Stimulated activated naive CD8-positive, alpha-beta T cell treated with anti-CD3 and anti-CD28 coated beads, Interleukin-15, amount 100 ng/mL, for 72 hours (primary cell): Measurements from ENCODE around the gene HDAC7.

ENCODE experiments used
- ATAC-seq: fragments of 150-1000 bp; cut with Tn5 transposase; 2 replicates; pipeline ENCODE4 v1.10.0; 2021; ENCODE audit warnings: mild to moderate bottlenecking, moderate library complexity
- DNase-seq, 2 donors: peaks; one replicate each; pipeline ENCODE4 v3.0.0; 2021 to 2022
- H3K27ac Mint-ChIP-seq, 2 donors: one replicate each; pipeline ENCODE4 v1.8.0; 2022; ENCODE audit warnings: mild to moderate bottlenecking in 2 of 2, mixed read lengths in 2 of 2, moderate library complexity in 2 of 2
- H3K27me3 Mint-ChIP-seq: one replicate; pipeline ENCODE4 v1.8.0; 2022; ENCODE audit warnings: mixed read lengths
- H3K4me1 Mint-ChIP-seq: one replicate; pipeline ENCODE4 v1.8.0; 2022; ENCODE audit warnings: mild to moderate bottlenecking, mixed read lengths
- H3K4me3 Mint-ChIP-seq, 2 donors: one replicate each; pipeline ENCODE4 v1.8.0; 2022; ENCODE audit warnings: mild to moderate bottlenecking in 2 of 2, mixed read lengths in 2 of 2, moderate library complexity in 1 of 2
- H3K9me3 Mint-ChIP-seq, 2 donors: one replicate each; pipeline ENCODE4 v1.8.0; 2022; ENCODE audit warnings: mixed read lengths in 2 of 2

The HDAC7 gene

GRCh38 chr12:47819896-47820630, at the start of gene HDAC7:
HDAC7 (minus strand) TSS chr12:47819903; CDS start chr12:47819785, 118 bp downstream.
- Mint-ChIP-seq H3K27me3 (no peaks in the 10 kb centered on the region), H3K9me3 (peaks cover under 1 to 2% of the 10 kb centered on the region in 2 donors), H3K27ac (peak within 1 kb of the TSS; percentile 98), H3K4me1 (peaks cover 74% of the 10 kb centered on the region), H3K4me3 (peak within 1 kb of the TSS; percentile 90 to 95)
- ATAC-seq = peak; percentile 66
- DNase-seq = peak; percentile 52 to 69

- ATAC-seq (peak; percentile 26), DNase-seq (no peak)
- Mint-ChIP-seq H3K27me3 (no peaks in the 10 kb centered on the region), H3K4me1 (peaks cover 91% of the 10 kb centered on the region), H3K9me3 (no peaks in the 10 kb centered on the region), H3K27ac (peak overlapping the region; percentile 75 to 92), H3K4me3 (peak overlapping the region; percentile 23 to 45)
Measured at GRCh38 chr12:47868552-47869031, 48.9 kb upstream of the HDAC7 start.

GRCh38 chr12:47868041-47868440, 48.3 kb upstream of the HDAC7 start:
- Mint-ChIP-seq H3K4me3 (peak overlapping the region; percentile 34 to 46), H3K27ac (peak overlapping the region; percentile 57 to 92), H3K4me1 (peaks cover 95% of the 10 kb centered on the region), H3K9me3 (no peaks in the 10 kb centered on the region), H3K27me3 (no peaks in the 10 kb centered on the region)
- no peak for ATAC-seq
- no peak for DNase-seq

GRCh38 chr12:47867495-47867941, 47.8 kb upstream of the HDAC7 start:
- H3K27ac Mint-ChIP-seq = peak overlapping the region; percentile 57 to 81
- H3K27me3 Mint-ChIP-seq = no peaks in the 10 kb centered on the region
- ATAC-seq = peak; percentile 73
- H3K4me3 Mint-ChIP-seq = peak overlapping the region; percentile 34 to 46
- DNase-seq = peak in 1 of 2 donors; percentile 38
- H3K9me3 Mint-ChIP-seq = no peaks in the 10 kb centered on the region
- H3K4me1 Mint-ChIP-seq = peaks cover 95% of the 10 kb centered on the region

- H3K27me3 Mint-ChIP-seq = no peaks in the 10 kb centered on the region
- no peak overlapping the region for H3K4me3 Mint-ChIP-seq
- H3K27ac Mint-ChIP-seq = peak overlapping the region; percentile 29 to 93
- DNase-seq = no peak
- no peak for ATAC-seq
- H3K4me1 Mint-ChIP-seq = peaks cover 95% of the 10 kb centered on the region
- H3K9me3 Mint-ChIP-seq = no peaks in the 10 kb centered on the region
Measured at GRCh38 chr12:47864646-47865235, 45.0 kb upstream of the HDAC7 start.

- Mint-ChIP-seq H3K27ac (peak overlapping the region in 1 of 2 donors; percentile 56), H3K4me1 (peaks cover 95% of the 10 kb centered on the region), H3K4me3 (no peak overlapping the region)
Measured at GRCh38 chr12:47863985-47864384, 44.3 kb upstream of the HDAC7 start.

GRCh38 chr12:47863467-47863866, 43.8 kb upstream of the HDAC7 start:
- Mint-ChIP-seq H3K27ac (peak overlapping the region in 1 of 2 donors; percentile 52), H3K9me3 (no peaks in the 10 kb centered on the region), H3K4me1 (peaks cover 95% of the 10 kb centered on the region), H3K4me3 (no peak overlapping the region), H3K27me3 (no peaks in the 10 kb centered on the region)
- DNase-seq = no peak
- ATAC-seq = no peak

More at GRCh38 chr12:47863985-47864384, 44.3 kb upstream of the HDAC7 start:
- no peak for ATAC-seq
- H3K9me3 Mint-ChIP-seq = no peaks in the 10 kb centered on the region
- H3K27me3 Mint-ChIP-seq = no peaks in the 10 kb centered on the region
- DNase-seq = no peak

GRCh38 chr12:47862881-47863280, 43.2 kb upstream of the HDAC7 start:
- ATAC-seq = no peak
- no peaks in the 10 kb centered on the region for H3K27me3 Mint-ChIP-seq
- H3K4me1 Mint-ChIP-seq = peaks cover 95% of the 10 kb centered on the region
- peak overlapping the region; percentile 38 to 52 for H3K27ac Mint-ChIP-seq
- H3K9me3 Mint-ChIP-seq = no peaks in the 10 kb centered on the region
- DNase-seq = no peak
- no peak overlapping the region for H3K4me3 Mint-ChIP-seq

- H3K27me3 Mint-ChIP-seq = no peaks in the 10 kb centered on the region
- peaks cover 94% of the 10 kb centered on the region for H3K4me1 Mint-ChIP-seq
- no peaks in the 10 kb centered on the region for H3K9me3 Mint-ChIP-seq
- H3K27ac Mint-ChIP-seq = no peak overlapping the region
- H3K4me3 Mint-ChIP-seq = no peak overlapping the region
- DNase-seq = no peak
- no peak for ATAC-seq
Measured at GRCh38 chr12:47862167-47862750, 42.6 kb upstream of the HDAC7 start.

GRCh38 chr12:47860873-47861272, 41.2 kb upstream of the HDAC7 start:
- peak overlapping the region; percentile 72 to 74 for H3K4me3 Mint-ChIP-seq
- DNase-seq (no peak), ATAC-seq (peak; percentile 12)
- H3K4me1 Mint-ChIP-seq = peaks cover 82% of the 10 kb centered on the region
- H3K27ac Mint-ChIP-seq = peak overlapping the region; percentile 99
- no peaks in the 10 kb centered on the region for H3K27me3 Mint-ChIP-seq
- H3K9me3 Mint-ChIP-seq = no peaks in the 10 kb centered on the region

- Mint-ChIP-seq H3K4me3 (peak overlapping the region; percentile 72 to 74), H3K9me3 (no peaks in the 10 kb centered on the region), H3K27ac (peak overlapping the region; percentile 99), H3K27me3 (no peaks in the 10 kb centered on the region), H3K4me1 (peaks cover 80% of the 10 kb centered on the region)
- peak; percentile 41 to 61 for DNase-seq
- peak; percentile 94 for ATAC-seq
Measured at GRCh38 chr12:47860279-47860841, 40.7 kb upstream of the HDAC7 start.

- H3K4me3 Mint-ChIP-seq = peak overlapping the region in 1 of 2 donors; percentile 27
- H3K4me1 Mint-ChIP-seq = peaks cover 63% of the 10 kb centered on the region
- H3K27ac Mint-ChIP-seq = peak overlapping the region; percentile 74 to 93
- no peak for DNase-seq
- H3K27me3 Mint-ChIP-seq = no peaks in the 10 kb centered on the region
- no peak for ATAC-seq
- H3K9me3 Mint-ChIP-seq = no peaks in the 10 kb centered on the region
Measured at GRCh38 chr12:47858511-47859266, 39.0 kb upstream of the HDAC7 start.

GRCh38 chr12:47856721-47857575, 37.2 kb upstream of the HDAC7 start:
- peaks cover 53% of the 10 kb centered on the region for H3K4me1 Mint-ChIP-seq
- peak overlapping the region in 1 of 2 donors; percentile 86 for H3K27ac Mint-ChIP-seq
- no peaks in the 10 kb centered on the region for H3K9me3 Mint-ChIP-seq
- no peak for DNase-seq
- no peaks in the 10 kb centered on the region for H3K27me3 Mint-ChIP-seq
- no peak for ATAC-seq
- H3K4me3 Mint-ChIP-seq = no peak overlapping the region

- H3K27me3 Mint-ChIP-seq = no peaks in the 10 kb centered on the region
- ATAC-seq = no peak
- H3K27ac Mint-ChIP-seq = no peak overlapping the region
- no peak for DNase-seq
- peaks cover 53% of the 10 kb centered on the region for H3K4me1 Mint-ChIP-seq
- no peaks in the 10 kb centered on the region for H3K9me3 Mint-ChIP-seq
- no peak overlapping the region for H3K4me3 Mint-ChIP-seq
Measured at GRCh38 chr12:47856094-47856493, 36.4 kb upstream of the HDAC7 start.
